GM19455 (cell line): ENCODE measurements around the gene FCRLA.

ENCODE experiments used
- ATAC-seq: cut with Tn5 transposase; IDR thresholded peaks from one replicate; pipeline ENCODE4 v1.9.1; 2021; ENCODE audit not compliant: unreplicated experiment

The FCRLA gene

GRCh38 chr1:161731241-161731640 is 24.2 kb downstream of the FCRLA start:
- ATAC-seq = no peak

- no peak for ATAC-seq
Measured at GRCh38 chr1:161731981-161732718, 25.1 kb downstream of the FCRLA start.

GRCh38 chr1:161733526-161733925 is 26.5 kb downstream of the FCRLA start:
- ATAC-seq = no peak

GRCh38 chr1:161735837-161736236 is 28.8 kb downstream of the FCRLA start:
- no peak for ATAC-seq

GRCh38 chr1:161736335-161736969 is 29.4 kb downstream of the FCRLA start:
- no peak for ATAC-seq

GRCh38 chr1:161737625-161738024 is 30.6 kb downstream of the FCRLA start:
- ATAC-seq = no peak

- ATAC-seq = peak; percentile 67
Measured at GRCh38 chr1:161738627-161739287, 31.7 kb downstream of the FCRLA start.

GRCh38 chr1:161739865-161740566 is 33.0 kb downstream of the FCRLA start:
- ATAC-seq = no peak

GRCh38 chr1:161740921-161741320 is 33.9 kb downstream of the FCRLA start:
- ATAC-seq = no peak

GRCh38 chr1:161743231-161743630 is 36.2 kb downstream of the FCRLA start:
- no peak for ATAC-seq

GRCh38 chr1:161747801-161748200 is 40.8 kb downstream of the FCRLA start:
- ATAC-seq = no peak

GRCh38 chr1:161749509-161750407 is 42.7 kb downstream of the FCRLA start, which contains the start of gene DUSP12:
TSS of gene DUSP12 (plus strand) at chr1:161749786. CDS start at chr1:161749802, 16 bp downstream.
- peak; percentile 96 for ATAC-seq

GRCh38 chr1:161763522-161764098 is 56.6 kb downstream of the FCRLA start:
- no peak for ATAC-seq
